Midbrain (tissue), 1 donor: ENCODE measurements around the gene ACCSL.

ENCODE experiments used
- DNase-seq: peaks from one replicate; lab custom pipeline; 2025; lab: John Stamatoyannopoulos, UW

Gene ACCSL

GRCh38 chr11:44096360-44097185, 48.8 kb downstream of the ACCSL start:
- DNase-seq = no peak

GRCh38 chr11:44097821-44098220, 50.0 kb downstream of the ACCSL start:
- DNase-seq = no peak

GRCh38 chr11:44101098-44101497, 53.3 kb downstream of the ACCSL start:
- no peak for DNase-seq

GRCh38 chr11:44104481-44105294, 56.9 kb downstream of the ACCSL start:
- DNase-seq = no peak

- no peak for DNase-seq
These were observed 60.5 kb downstream of the ACCSL start for GRCh38 chr11:44108260-44108659.
